Muscle of leg (tissue), 11 donors: ENCODE measurements around the gene SH3D21. TPM values are rescaled to one million over a fixed set of nuclear protein-coding genes. Genes with fewer than 3 reads are reported as not detected.

Experiments
- DNase-seq: peaks from one replicate; pipeline ENCODE4 v3.0.0; 2013
- H3K27ac ChIP-seq: one replicate; pipeline ENCODE4 v1.5.1; 2013; ENCODE audit warnings: mild to moderate bottlenecking, low read length, control low read depth
- H3K27me3 ChIP-seq: one replicate; pipeline ENCODE4 v1.6.1; 2013; ENCODE audit warnings: low read length; ENCODE audit not compliant: control insufficient read depth, insufficient read depth
- H3K36me3 ChIP-seq: one replicate; pipeline ENCODE4 v1.6.1; 2013; ENCODE audit warnings: low read length; ENCODE audit not compliant: control insufficient read depth, insufficient read depth
- H3K4me1 ChIP-seq: one replicate; pipeline ENCODE4 v1.6.1; 2013; ENCODE audit warnings: low read length; ENCODE audit not compliant: control insufficient read depth, insufficient read depth
- H3K4me3 ChIP-seq: one replicate; pipeline ENCODE4 v1.5.1; 2013; ENCODE audit warnings: low read length, control low read depth
- H3K9me3 ChIP-seq: replicated peaks from 2 replicates; pipeline ENCODE4 v1.6.1; 2013; ENCODE audit warnings: low read depth, low read length; ENCODE audit not compliant: control insufficient read depth
- WGBS: methylation state at CpG from one replicate; pipeline ENCODE4 v1.1.5; 2013; ENCODE audit warnings: missing lambda C conversion rate; ENCODE audit not compliant: insufficient coverage; 5-methylcytosine and 5-hydroxymethylcytosine counted together
- polyA plus RNA-seq, 8 donors: library from polyadenylated mRNA; unstranded; fragments of 120-200 nt; gene quantifications; one replicate each; pipeline versions ENCODE4 v1.2.1 to v1.2.3, GENCODE V29; 2013; ENCODE audit warnings: inconsistent platforms in 1 of 8, low replicate concordance in 1 of 8; ENCODE audit not compliant: insufficient read length in 8 of 8, insufficient read depth in 1 of 8
- total RNA-seq: library from RNA; stranded (reverse); fragments of 120-200 nt; gene quantifications from one replicate; pipeline ENCODE4 v1.2.4, GENCODE V29; 2013

The SH3D21 gene
- total and polyA plus RNA-seq, 9 donors, result 2.3 to 5.9 (median 3.3) TPM

DNA sequence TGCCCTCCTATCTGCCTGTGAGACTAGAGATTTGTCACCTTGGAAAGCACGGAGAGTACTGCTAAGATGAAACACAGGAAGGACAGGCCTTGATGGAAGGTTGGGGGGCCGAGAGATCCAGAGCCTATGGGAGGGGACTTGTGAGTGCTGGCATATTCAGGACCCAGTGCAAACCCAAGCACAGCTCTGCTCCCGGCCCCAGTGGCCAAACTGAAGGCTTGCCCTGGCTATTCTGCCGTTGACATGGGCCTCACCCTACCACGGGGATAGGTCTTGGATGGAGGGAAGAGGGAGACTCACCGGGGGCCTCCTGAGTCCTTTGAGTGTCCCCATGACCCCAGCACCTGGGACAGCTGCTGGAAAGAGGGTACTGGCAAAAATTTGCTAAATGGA is 21.9 kb downstream of the SH3D21 start:
- H3K4me1 ChIP-seq, result peaks cover 17% of the 10 kb centered on the region
- peaks cover 5% of the 10 kb centered on the region for H3K27me3 ChIP-seq
- H3K9me3 ChIP-seq, result no peaks in the 10 kb centered on the region
- H3K27ac ChIP-seq, result no peak overlapping the region
- H3K36me3 ChIP-seq, result no peaks in the 10 kb centered on the region
- no peak for DNase-seq
- 83% methylated on average over 6 of the region's 6 CpGs for WGBS
- H3K4me3 ChIP-seq, result no peak overlapping the region

DNA sequence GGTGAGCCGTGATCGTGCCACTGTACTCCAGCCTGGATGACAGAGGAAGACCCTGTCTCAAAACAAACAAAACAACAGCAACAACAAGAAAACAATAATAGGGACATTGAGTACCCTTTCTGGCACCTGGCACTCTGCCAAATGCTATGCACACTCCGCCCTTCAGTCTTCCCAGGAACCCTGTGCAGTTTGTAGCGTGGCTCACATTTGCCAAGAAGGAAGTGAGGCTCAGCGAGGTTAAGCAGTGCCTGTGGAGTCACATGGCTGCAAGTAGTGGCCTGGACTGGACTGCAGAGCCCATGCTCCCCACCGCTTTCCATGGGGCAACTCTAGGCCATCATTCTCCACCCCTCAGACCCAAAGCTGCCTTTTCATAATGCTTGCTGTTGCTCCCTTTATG is 22.5 kb downstream of the SH3D21 start:
- no peaks in the 10 kb centered on the region for H3K9me3 ChIP-seq
- H3K27me3 ChIP-seq, result peaks cover 5% of the 10 kb centered on the region
- 64% methylated on average over 4 of the region's 6 CpGs for WGBS
- H3K4me1 ChIP-seq, result peaks cover 16% of the 10 kb centered on the region
- peak; percentile 66 for DNase-seq
- no peak overlapping the region for H3K4me3 ChIP-seq
- H3K27ac ChIP-seq, result no peak overlapping the region
- H3K36me3 ChIP-seq, result no peaks in the 10 kb centered on the region

DNA sequence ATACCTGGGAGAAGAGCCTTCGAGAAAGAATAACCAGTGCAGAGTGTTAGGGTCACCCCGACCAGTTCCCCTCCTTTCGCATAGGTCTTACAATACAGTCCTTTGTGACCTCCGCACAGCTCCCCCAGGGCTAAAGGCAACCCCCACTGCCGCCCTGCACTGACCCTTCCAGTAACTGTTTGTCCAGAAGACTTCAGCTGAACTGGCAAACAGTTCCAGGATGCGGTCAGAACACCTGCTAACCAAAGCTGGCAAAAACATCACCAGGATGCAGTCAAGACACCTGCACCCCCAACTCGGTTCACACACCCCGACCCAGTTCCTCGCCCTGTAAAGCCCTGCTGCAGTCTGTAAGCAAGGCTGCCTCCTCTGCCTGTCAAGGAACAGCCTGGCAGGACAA is 23.6 kb downstream of the SH3D21 start:
- Histone ChIP-seq H3K4me3 (no peak overlapping the region), H3K9me3 (no peaks in the 10 kb centered on the region), H3K4me1 (peaks cover 6% of the 10 kb centered on the region), H3K36me3 (no peaks in the 10 kb centered on the region), H3K27ac (no peak overlapping the region), H3K27me3 (peaks cover 3% of the 10 kb centered on the region)
- 90% methylated on average over 9 of the region's 9 CpGs for WGBS
- DNase-seq, result no peak

DNA sequence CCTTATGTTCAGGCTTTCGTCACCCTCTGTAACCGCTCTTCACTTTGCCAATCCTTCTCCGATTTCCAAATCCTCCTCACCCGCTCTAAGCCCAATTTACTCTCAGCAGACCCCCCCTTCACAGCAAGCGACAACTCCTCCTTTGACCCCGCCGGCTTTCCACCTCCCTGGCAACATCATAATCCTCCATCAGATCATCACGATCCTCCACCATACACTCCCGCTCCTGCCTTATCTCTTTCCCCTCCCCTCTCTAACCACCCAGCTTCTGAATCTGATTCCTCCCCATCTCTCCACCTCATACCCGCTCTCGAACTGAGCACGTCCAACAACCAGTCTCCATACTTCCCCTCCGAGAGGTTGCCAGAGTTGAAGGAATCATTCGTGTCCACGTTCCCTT is 24.8 kb downstream of the SH3D21 start:
- Histone ChIP-seq H3K4me1 (peaks cover 6% of the 10 kb centered on the region), H3K9me3 (no peaks in the 10 kb centered on the region), H3K27ac (no peak overlapping the region), H3K4me3 (no peak overlapping the region), H3K36me3 (no peaks in the 10 kb centered on the region), H3K27me3 (peaks cover 3% of the 10 kb centered on the region)
- DNase-seq, result no peak
- WGBS, result 84% methylated on average over 15 of the region's 15 CpGs

DNA sequence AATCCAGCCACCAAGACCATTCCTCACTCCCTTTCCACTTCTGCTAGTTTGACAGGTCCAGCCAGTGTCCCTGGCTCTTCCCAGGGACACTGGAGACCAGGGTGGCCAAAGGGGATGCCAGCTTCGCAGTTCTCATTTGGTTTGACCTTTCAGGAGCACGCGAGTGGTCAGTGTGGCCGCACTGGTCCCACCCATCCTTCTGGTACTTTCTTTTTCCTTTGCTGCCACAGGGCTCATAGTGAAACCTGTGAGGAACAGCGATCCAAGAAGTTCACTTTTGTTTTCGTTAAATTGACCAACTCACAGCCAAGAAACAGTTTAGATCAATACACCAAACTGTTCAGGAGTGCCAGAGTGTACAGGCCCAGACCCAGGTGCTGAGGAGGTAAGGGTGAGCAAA is 31.7 kb downstream of the SH3D21 start:
- H3K9me3 ChIP-seq, result no peaks in the 10 kb centered on the region
- no peaks in the 10 kb centered on the region for H3K27me3 ChIP-seq
- H3K4me1 ChIP-seq, result peaks cover 8% of the 10 kb centered on the region
- H3K36me3 ChIP-seq, result peaks cover 14% of the 10 kb centered on the region
- H3K27ac ChIP-seq, result no peak overlapping the region
- H3K4me3 ChIP-seq, result no peak overlapping the region
- no peak for DNase-seq
- WGBS, result 83% methylated on average over 1 of the region's 6 CpGs

DNA sequence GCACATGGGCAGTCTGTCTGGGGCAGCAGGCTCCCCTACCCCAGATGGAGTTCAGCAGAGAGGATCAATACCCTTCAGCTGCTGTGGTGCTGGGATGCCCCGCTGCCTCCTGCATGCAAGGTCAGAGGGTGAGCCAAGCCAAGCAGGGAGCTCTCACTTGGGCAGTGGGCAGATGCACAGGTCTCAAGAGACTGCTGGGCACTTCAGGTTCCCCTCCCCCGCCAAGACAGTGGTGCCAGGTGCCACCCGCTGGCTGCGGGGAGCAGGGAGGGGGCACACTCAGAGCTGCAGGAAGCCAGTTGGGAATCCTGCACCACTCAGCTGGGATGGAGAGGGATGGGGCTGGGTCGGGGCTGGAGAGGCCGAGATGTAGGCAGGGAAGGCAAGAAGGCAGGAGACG is 33.0 kb downstream of the SH3D21 start:
- WGBS, result 82% methylated on average over 3 of the region's 7 CpGs
- H3K9me3 ChIP-seq, result no peaks in the 10 kb centered on the region
- DNase-seq, result no peak
- no peak overlapping the region for H3K4me3 ChIP-seq
- no peaks in the 10 kb centered on the region for H3K27me3 ChIP-seq
- peaks cover 25% of the 10 kb centered on the region for H3K36me3 ChIP-seq
- no peak overlapping the region for H3K27ac ChIP-seq
- peaks cover 8% of the 10 kb centered on the region for H3K4me1 ChIP-seq

DNA sequence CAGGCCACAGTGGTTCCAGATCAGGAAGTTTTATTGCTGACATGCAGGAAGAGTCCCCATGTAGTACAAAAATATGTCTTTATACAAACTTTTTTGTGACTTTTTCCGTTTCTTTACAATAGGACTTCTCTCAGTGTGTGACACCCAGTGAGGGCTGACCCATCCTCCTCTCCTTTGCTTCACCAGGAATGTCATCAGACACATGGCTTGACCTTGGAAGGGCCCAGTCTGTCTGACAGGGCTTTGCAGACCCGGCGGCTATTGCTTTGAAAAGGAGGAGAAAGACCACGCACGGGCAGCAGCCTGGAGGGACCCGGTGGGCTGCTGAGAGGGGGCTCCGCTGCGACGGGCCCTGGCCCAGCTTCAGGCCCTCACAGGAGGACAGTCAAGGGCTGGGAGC is 33.4 kb downstream of the SH3D21 start:
- DNase-seq, result no peak
- Histone ChIP-seq H3K4me3 (no peak overlapping the region), H3K36me3 (peaks cover 25% of the 10 kb centered on the region), H3K9me3 (no peaks in the 10 kb centered on the region), H3K4me1 (peaks cover 8% of the 10 kb centered on the region), H3K27ac (no peak overlapping the region), H3K27me3 (no peaks in the 10 kb centered on the region)
- 47% methylated on average over 3 of the region's 9 CpGs for WGBS

DNA sequence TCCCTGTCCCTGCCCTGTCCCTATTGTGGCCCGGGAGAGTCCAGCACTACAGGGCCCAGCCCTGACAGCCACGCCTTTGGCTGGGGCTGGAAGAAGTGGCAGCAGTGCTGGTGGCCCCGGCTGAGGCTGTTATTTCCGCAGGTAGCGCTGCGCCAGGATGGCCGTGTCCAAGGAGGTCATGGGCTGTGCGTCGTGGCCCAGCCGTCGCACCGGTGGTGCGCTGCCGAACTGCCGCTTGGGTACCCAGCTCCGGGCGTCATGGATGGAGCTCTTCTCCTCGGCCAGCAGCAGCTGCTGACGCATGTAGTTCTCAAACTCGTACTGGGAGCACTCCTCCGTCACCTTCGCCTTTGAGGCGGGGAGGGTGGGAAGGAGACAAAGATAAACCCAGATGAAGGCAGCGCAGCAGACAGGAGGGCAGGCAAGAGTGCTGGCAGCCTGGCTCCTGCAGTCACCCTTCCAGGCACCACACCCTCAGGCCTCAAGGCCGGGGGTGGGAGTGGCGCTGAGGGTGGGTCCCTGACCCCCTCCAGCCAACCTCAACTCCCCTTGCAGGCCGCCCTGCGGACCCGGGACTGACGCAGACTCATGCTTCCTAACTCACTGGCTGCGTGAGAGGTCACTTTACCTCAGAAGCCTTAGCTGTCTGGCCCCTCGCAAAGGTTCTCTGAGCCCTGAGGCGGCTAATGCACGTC is 35.6 kb downstream of the SH3D21 start:
- no peak for DNase-seq
- Histone ChIP-seq H3K9me3 (no peaks in the 10 kb centered on the region), H3K27ac (no peak overlapping the region), H3K36me3 (peaks cover 41% of the 10 kb centered on the region), H3K4me3 (no peak overlapping the region), H3K4me1 (peaks cover 8% of the 10 kb centered on the region), H3K27me3 (no peaks in the 10 kb centered on the region)
- WGBS, result 91% methylated on average over 27 of the region's 34 CpGs

DNA sequence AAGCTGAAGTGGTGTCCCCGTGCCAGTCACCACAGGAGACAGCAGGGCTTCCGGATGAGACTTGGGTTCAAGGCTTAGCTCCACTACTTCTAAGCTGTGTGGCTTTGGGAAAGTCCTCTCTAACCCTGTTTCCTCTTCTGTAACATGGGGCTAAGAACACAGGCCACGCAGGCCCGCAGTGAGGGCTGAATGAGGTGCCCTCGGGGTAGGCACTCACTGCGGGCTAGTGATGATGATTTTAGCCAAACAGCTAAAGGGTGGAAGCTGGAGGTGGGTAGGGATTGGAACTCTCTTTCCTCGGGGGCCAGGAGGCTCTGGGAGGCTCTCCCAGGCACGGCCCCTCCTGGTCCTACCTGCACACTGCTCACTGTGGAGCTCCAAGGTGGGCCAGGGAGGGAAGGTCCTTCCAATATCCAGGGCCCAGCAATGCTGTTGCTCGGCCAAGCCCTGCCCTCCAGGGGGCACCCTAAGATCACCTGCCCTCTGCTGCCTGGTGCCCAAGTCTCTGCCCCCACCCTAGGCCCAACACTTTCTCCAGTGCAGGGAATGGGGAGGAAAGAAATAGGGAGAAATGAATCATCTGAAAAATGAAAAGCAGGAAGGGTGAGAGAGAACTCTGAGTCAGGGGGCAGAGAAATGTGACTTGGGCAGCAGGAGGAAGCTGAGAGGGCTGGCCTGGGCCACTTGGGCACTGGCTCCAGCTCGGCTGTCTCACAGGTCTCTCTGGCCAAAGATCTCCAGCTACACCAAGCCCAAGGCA is 36.4 kb downstream of the SH3D21 start:
- H3K27ac ChIP-seq, result no peak overlapping the region
- no peak overlapping the region for H3K4me3 ChIP-seq
- peaks cover 8% of the 10 kb centered on the region for H3K4me1 ChIP-seq
- WGBS, result 86% methylated on average over 8 of the region's 10 CpGs
- no peaks in the 10 kb centered on the region for H3K9me3 ChIP-seq
- peaks cover 44% of the 10 kb centered on the region for H3K36me3 ChIP-seq
- H3K27me3 ChIP-seq, result no peaks in the 10 kb centered on the region
- DNase-seq, result no peak

DNA sequence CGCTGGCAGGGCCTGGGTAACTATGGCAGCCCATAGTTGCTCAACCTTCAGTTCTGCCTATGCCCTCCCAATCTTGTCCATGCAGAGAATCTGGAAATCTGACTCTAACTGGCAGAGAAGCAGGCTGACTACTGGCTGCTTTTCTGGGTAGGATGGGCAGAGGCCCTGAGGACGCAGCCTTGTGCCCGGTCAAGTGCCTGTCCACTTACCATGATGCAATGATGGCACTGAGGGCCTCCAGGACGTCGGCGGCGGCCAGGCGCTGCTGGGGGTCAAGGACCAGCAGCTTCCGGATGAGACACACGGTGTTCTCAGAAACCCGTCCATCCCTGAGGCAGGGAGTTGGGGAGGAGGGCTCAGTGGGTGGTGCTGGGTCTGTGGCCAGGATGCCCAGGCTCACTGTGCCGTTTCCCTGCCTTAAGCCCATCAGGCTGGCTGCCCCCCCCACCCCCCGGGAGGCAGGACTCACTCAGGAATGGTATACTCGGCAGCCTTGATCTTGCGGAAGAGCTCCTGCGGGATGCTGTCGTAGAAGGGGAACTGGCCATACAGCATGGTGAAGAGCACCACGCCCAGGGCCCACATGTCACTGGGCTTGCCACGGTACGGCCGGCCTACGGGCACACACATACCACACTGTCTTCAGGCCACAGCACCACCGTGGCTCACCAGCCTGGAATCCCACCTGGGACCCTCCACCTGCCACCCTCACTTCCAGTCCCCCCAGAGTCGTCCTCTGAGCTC is 37.7 kb downstream of the SH3D21 start:
- H3K36me3 ChIP-seq, result peaks cover 53% of the 10 kb centered on the region
- no peak overlapping the region for H3K4me3 ChIP-seq
- 87% methylated on average over 21 of the region's 24 CpGs for WGBS
- H3K4me1 ChIP-seq, result peaks cover 2% of the 10 kb centered on the region
- no peak overlapping the region for H3K27ac ChIP-seq
- DNase-seq, result no peak
- H3K9me3 ChIP-seq, result no peaks in the 10 kb centered on the region
- no peaks in the 10 kb centered on the region for H3K27me3 ChIP-seq
